Ureter (tissue), 1 donor: Measurements from ENCODE around the gene BTRC. TPM values are rescaled to one million over a fixed set of nuclear protein-coding genes. Genes with fewer than 3 reads are reported as not detected.

Source experiments
- DNase-seq: peaks from one replicate; pipeline ENCODE4 v3.0.0-alpha.2; 2020; ENCODE audit warnings: low spot score
- total RNA-seq: library from RNA; stranded (reverse); gene quantifications from one replicate; pipeline ENCODE4 v1.2.4, GENCODE V29; 2023
- donor health status: DM: yes; HTN: yes; CAD: no.

BTRC gene
- total RNA-seq, 1 donor from 2014 or later = 30.9 TPM

- no peak for DNase-seq
Measured at GRCh38 chr10:101535949-101536348, 182.0 kb downstream of the BTRC start.

GRCh38 chr10:101536800-101537199 is 182.8 kb downstream of the BTRC start:
- no peak for DNase-seq

- no peak for DNase-seq
Measured at GRCh38 chr10:101538446-101538845, 184.5 kb downstream of the BTRC start.

- DNase-seq = no peak
Measured at GRCh38 chr10:101545898-101546297, 191.9 kb downstream of the BTRC start.

GRCh38 chr10:101550965-101551364 is 197.0 kb downstream of the BTRC start:
- DNase-seq = no peak

- no peak for DNase-seq
Measured at GRCh38 chr10:101552442-101552841, 198.5 kb downstream of the BTRC start.

GRCh38 chr10:101557541-101557940 is 203.6 kb downstream of the BTRC start:
- DNase-seq = no peak

- DNase-seq = no peak
Measured at GRCh38 chr10:101558204-101558603, 204.2 kb downstream of the BTRC start.

- no peak for DNase-seq
Measured at GRCh38 chr10:101558671-101559595, 205.0 kb downstream of the BTRC start.

- DNase-seq = no peak
Measured at GRCh38 chr10:101559596-101560297, 205.8 kb downstream of the BTRC start.

GRCh38 chr10:101560298-101561067 is 206.5 kb downstream of the BTRC start:
- no peak for DNase-seq

GRCh38 chr10:101561068-101561915 is 207.3 kb downstream of the BTRC start:
- DNase-seq = no peak

GRCh38 chr10:101562231-101562630 is 208.3 kb downstream of the BTRC start:
- DNase-seq = no peak

GRCh38 chr10:101563007-101563406 is 209.0 kb downstream of the BTRC start:
- DNase-seq = no peak

GRCh38 chr10:101563497-101564040 is 209.6 kb downstream of the BTRC start:
- peak; percentile 29 for DNase-seq

- DNase-seq = peak; percentile 34
Measured at GRCh38 chr10:101564490-101564991, 210.6 kb downstream of the BTRC start.

- DNase-seq = peak; percentile 31
Measured at GRCh38 chr10:101565370-101565900, 211.5 kb downstream of the BTRC start.

GRCh38 chr10:101565936-101566332 is 212.0 kb downstream of the BTRC start:
- no peak for DNase-seq

- DNase-seq = no peak
Measured at GRCh38 chr10:101566333-101567164, 212.6 kb downstream of the BTRC start.
